Endothelial cell of umbilical vein (primary cell): ENCODE measurements around the gene CSGALNACT2.

Experiments used
- EZH2 ChIP-seq: IDR thresholded peaks from 2 replicates; pipeline ENCODE4 v1.6.1; 2012; ENCODE audit warnings: borderline replicate concordance, low read depth, mild to moderate bottlenecking, moderate library complexity, low read length, inconsistent platforms; ENCODE audit not compliant: severe bottlenecking
- GATA2 ChIP-seq: IDR thresholded peaks from 2 replicates; pipeline ENCODE4 v1.7.0; 2011; ENCODE audit warnings: low read depth, mild to moderate bottlenecking, moderate library complexity, mixed read lengths, low read length; ENCODE audit not compliant: insufficient read length, insufficient read depth
- POLR2A ChIP-seq: IDR thresholded peaks from 2 replicates; pipeline ENCODE4 v1.6.1; 2012; ENCODE audit warnings: low read depth, mild to moderate bottlenecking, control low read depth, low read length
- TF ChIP-seq, protein P1 (sequence below), 2 donors: IDR thresholded peaks; 1 replicate in 1 of 2; 2 replicates in 1 of 2; pipeline ENCODE4 v1.5.1; 2011; ENCODE audit warnings: low read length in 2 of 2, mild to moderate bottlenecking in 2 of 2, moderate library complexity in 2 of 2, control low read depth in 1 of 2, inconsistent platforms in 1 of 2, low read depth in 1 of 2; ENCODE audit not compliant: insufficient read depth in 1 of 2; ENCODE audit errors: extremely low read depth in 1 of 2
- TF ChIP-seq, protein P2 (sequence below): IDR thresholded peaks from 2 replicates; pipeline ENCODE4 v1.6.1; 2011; ENCODE audit not compliant: insufficient read depth, insufficient read length

- TF ChIP-seq, protein P1, sequence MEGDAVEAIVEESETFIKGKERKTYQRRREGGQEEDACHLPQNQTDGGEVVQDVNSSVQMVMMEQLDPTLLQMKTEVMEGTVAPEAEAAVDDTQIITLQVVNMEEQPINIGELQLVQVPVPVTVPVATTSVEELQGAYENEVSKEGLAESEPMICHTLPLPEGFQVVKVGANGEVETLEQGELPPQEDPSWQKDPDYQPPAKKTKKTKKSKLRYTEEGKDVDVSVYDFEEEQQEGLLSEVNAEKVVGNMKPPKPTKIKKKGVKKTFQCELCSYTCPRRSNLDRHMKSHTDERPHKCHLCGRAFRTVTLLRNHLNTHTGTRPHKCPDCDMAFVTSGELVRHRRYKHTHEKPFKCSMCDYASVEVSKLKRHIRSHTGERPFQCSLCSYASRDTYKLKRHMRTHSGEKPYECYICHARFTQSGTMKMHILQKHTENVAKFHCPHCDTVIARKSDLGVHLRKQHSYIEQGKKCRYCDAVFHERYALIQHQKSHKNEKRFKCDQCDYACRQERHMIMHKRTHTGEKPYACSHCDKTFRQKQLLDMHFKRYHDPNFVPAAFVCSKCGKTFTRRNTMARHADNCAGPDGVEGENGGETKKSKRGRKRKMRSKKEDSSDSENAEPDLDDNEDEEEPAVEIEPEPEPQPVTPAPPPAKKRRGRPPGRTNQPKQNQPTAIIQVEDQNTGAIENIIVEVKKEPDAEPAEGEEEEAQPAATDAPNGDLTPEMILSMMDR (IDR thresholded peaks at IDR 0.05; ENCODE audit: extremely low read depth in 1 of 2, insufficient read depth in 1 of 2, low read depth in 1 of 2, low read length in 2 of 2): no peak
- TF ChIP-seq POLR2A (no peak), EZH2 (no peak), GATA2 (no peak)
- TF ChIP-seq, protein P2, sequence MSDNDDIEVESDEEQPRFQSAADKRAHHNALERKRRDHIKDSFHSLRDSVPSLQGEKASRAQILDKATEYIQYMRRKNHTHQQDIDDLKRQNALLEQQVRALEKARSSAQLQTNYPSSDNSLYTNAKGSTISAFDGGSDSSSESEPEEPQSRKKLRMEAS: no peak
Measured at GRCh38 chr10:43089519-43089918, 48.7 kb upstream of the CSGALNACT2 start.
